Measurements from ENCODE around the gene CAT.

CAT gene

GRCh38 chr11:34501500-34501899 is 62.8 kb downstream of the CAT start:
- no peaks in the 10 kb centered on the region for H3K27me3 ChIP-seq (ENCODE audit: low read depth, low read length)
- no peak overlapping the region for H3K27ac ChIP-seq (ENCODE audit: low read length)
- no peaks in the 10 kb centered on the region for H3K36me3 ChIP-seq (ENCODE audit: control insufficient read depth in 1 of 2, insufficient read depth in 2 of 2, low read length in 2 of 2)
- H3K4me1 ChIP-seq (ENCODE audit: control insufficient read depth in 1 of 2, insufficient read depth in 2 of 2, low read length in 2 of 2) = no peaks in the 10 kb centered on the region
- H3K4me3 ChIP-seq (ENCODE audit: low read depth in 1 of 2, low read length in 2 of 2) = no peak overlapping the region
- H3K9me3 ChIP-seq (ENCODE audit: control insufficient read depth in 1 of 2, low read length in 2 of 2) = no peaks in the 10 kb centered on the region

- H3K27me3 ChIP-seq (ENCODE audit: low read depth, low read length) = no peaks in the 10 kb centered on the region
- no peaks in the 10 kb centered on the region for H3K9me3 ChIP-seq (ENCODE audit: control insufficient read depth in 1 of 2, low read length in 2 of 2)
- no peaks in the 10 kb centered on the region for H3K4me1 ChIP-seq (ENCODE audit: control insufficient read depth in 1 of 2, insufficient read depth in 2 of 2, low read length in 2 of 2)
- no peaks in the 10 kb centered on the region for H3K36me3 ChIP-seq (ENCODE audit: control insufficient read depth in 1 of 2, insufficient read depth in 2 of 2, low read length in 2 of 2)
- no peak overlapping the region for H3K27ac ChIP-seq (ENCODE audit: low read length)
- H3K4me3 ChIP-seq (ENCODE audit: low read depth in 1 of 2, low read length in 2 of 2) = no peak overlapping the region
Observed at GRCh38 chr11:34501949-34502348, 63.2 kb downstream of the CAT start.

GRCh38 chr11:34502949-34503348 is 64.2 kb downstream of the CAT start:
- Histone ChIP-seq H3K27ac (ENCODE audit: low read length) (no peak overlapping the region), H3K27me3 (ENCODE audit: low read depth, low read length) (no peaks in the 10 kb centered on the region), H3K4me1 (ENCODE audit: control insufficient read depth in 1 of 2, insufficient read depth in 2 of 2, low read length in 2 of 2) (no peaks in the 10 kb centered on the region), H3K36me3 (ENCODE audit: control insufficient read depth in 1 of 2, insufficient read depth in 2 of 2, low read length in 2 of 2) (no peaks in the 10 kb centered on the region), H3K9me3 (ENCODE audit: control insufficient read depth in 1 of 2, low read length in 2 of 2) (no peaks in the 10 kb centered on the region), H3K4me3 (ENCODE audit: low read depth in 1 of 2, low read length in 2 of 2) (no peak overlapping the region)

GRCh38 chr11:34505874-34506273 is 67.1 kb downstream of the CAT start:
- no peaks in the 10 kb centered on the region for H3K36me3 ChIP-seq (ENCODE audit: control insufficient read depth in 1 of 2, insufficient read depth in 2 of 2, low read length in 2 of 2)
- H3K27me3 ChIP-seq (ENCODE audit: low read depth, low read length) = no peaks in the 10 kb centered on the region
- no peaks in the 10 kb centered on the region for H3K9me3 ChIP-seq (ENCODE audit: control insufficient read depth in 1 of 2, low read length in 2 of 2)
- H3K27ac ChIP-seq (ENCODE audit: low read length) = no peak overlapping the region
- H3K4me1 ChIP-seq (ENCODE audit: control insufficient read depth in 1 of 2, insufficient read depth in 2 of 2, low read length in 2 of 2) = no peaks in the 10 kb centered on the region
- H3K4me3 ChIP-seq (ENCODE audit: low read depth in 1 of 2, low read length in 2 of 2) = no peak overlapping the region

GRCh38 chr11:34507156-34507555 is 68.4 kb downstream of the CAT start:
- Histone ChIP-seq H3K27me3 (ENCODE audit: low read depth, low read length) (no peaks in the 10 kb centered on the region), H3K9me3 (ENCODE audit: control insufficient read depth in 1 of 2, low read length in 2 of 2) (no peaks in the 10 kb centered on the region), H3K27ac (ENCODE audit: low read length) (no peak overlapping the region), H3K4me1 (ENCODE audit: control insufficient read depth in 1 of 2, insufficient read depth in 2 of 2, low read length in 2 of 2) (no peaks in the 10 kb centered on the region), H3K36me3 (ENCODE audit: control insufficient read depth in 1 of 2, insufficient read depth in 2 of 2, low read length in 2 of 2) (no peaks in the 10 kb centered on the region), H3K4me3 (ENCODE audit: low read depth in 1 of 2, low read length in 2 of 2) (no peak overlapping the region)

DNA sequence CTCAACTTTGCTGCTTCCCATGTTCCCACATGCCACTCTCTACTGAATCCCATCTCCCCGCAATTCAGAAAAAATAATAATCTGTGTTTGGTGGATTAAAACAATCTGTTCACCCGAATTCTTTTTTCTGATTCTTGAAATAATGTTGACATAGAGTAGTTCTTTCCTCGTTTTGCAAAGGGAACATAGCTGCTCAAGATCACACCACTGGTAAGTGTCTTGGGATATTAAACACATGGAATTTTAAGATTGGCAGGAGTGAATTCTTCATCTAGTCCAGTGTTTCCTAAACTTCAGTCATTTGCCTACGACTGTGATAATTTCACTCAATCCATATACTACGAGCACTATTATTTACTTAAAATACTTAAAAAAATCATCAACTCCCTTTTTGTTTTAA is 68.9 kb downstream of the CAT start:
- Histone ChIP-seq H3K36me3 (ENCODE audit: control insufficient read depth in 1 of 2, insufficient read depth in 2 of 2, low read length in 2 of 2) (no peaks in the 10 kb centered on the region), H3K9me3 (ENCODE audit: control insufficient read depth in 1 of 2, low read length in 2 of 2) (no peaks in the 10 kb centered on the region), H3K27me3 (ENCODE audit: low read depth, low read length) (no peaks in the 10 kb centered on the region), H3K4me3 (ENCODE audit: low read depth in 1 of 2, low read length in 2 of 2) (no peak overlapping the region), H3K27ac (ENCODE audit: low read length) (no peak overlapping the region), H3K4me1 (ENCODE audit: control insufficient read depth in 1 of 2, insufficient read depth in 2 of 2, low read length in 2 of 2) (no peaks in the 10 kb centered on the region)

- no peaks in the 10 kb centered on the region for H3K9me3 ChIP-seq (ENCODE audit: control insufficient read depth in 1 of 2, low read length in 2 of 2)
- H3K27me3 ChIP-seq (ENCODE audit: low read depth, low read length) = no peaks in the 10 kb centered on the region
Observed at GRCh38 chr11:34508524-34508923, 69.8 kb downstream of the CAT start.

DNA sequence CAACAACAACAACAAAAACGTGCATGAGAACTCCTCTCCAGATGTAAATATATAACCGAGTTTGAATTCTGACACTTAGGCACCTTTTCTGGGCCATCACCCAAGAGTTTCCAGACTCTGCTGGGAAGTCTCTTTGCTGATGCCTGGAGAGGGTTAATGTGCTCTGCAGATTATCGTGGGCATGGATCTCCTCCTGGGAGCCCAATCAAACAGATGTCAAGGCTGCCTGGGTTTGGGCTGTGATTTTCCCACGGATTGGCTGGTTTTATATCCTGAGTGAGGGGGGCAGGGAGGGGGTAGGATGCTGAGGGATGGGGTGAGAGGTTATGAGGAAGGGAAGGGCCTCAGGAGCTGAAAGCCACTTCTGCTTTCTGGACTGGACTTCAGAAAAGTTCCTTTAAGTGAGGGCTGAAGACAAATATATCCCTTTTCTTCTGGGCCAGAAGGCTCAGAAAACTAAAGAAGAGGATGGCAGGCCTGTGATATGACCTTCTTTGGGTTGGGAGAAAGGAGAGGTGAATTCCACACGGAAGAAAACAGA is 70.7 kb downstream of the CAT start:
- H3K9me3 ChIP-seq (ENCODE audit: control insufficient read depth in 1 of 2, low read length in 2 of 2) = no peaks in the 10 kb centered on the region
- H3K4me3 ChIP-seq (ENCODE audit: low read depth in 1 of 2, low read length in 2 of 2) = no peak overlapping the region
- no peak overlapping the region for H3K27ac ChIP-seq (ENCODE audit: low read length)
- H3K36me3 ChIP-seq (ENCODE audit: control insufficient read depth in 1 of 2, insufficient read depth in 2 of 2, low read length in 2 of 2) = no peaks in the 10 kb centered on the region
- no peaks in the 10 kb centered on the region for H3K27me3 ChIP-seq (ENCODE audit: low read depth, low read length)
- H3K4me1 ChIP-seq (ENCODE audit: control insufficient read depth in 1 of 2, insufficient read depth in 2 of 2, low read length in 2 of 2) = no peaks in the 10 kb centered on the region

More at GRCh38 chr11:34508524-34508923, 69.8 kb downstream of the CAT start:
- Histone ChIP-seq H3K4me1 (ENCODE audit: control insufficient read depth in 1 of 2, insufficient read depth in 2 of 2, low read length in 2 of 2) (no peaks in the 10 kb centered on the region), H3K36me3 (ENCODE audit: control insufficient read depth in 1 of 2, insufficient read depth in 2 of 2, low read length in 2 of 2) (no peaks in the 10 kb centered on the region), H3K27ac (ENCODE audit: low read length) (no peak overlapping the region), H3K4me3 (ENCODE audit: low read depth in 1 of 2, low read length in 2 of 2) (no peak overlapping the region)

DNA sequence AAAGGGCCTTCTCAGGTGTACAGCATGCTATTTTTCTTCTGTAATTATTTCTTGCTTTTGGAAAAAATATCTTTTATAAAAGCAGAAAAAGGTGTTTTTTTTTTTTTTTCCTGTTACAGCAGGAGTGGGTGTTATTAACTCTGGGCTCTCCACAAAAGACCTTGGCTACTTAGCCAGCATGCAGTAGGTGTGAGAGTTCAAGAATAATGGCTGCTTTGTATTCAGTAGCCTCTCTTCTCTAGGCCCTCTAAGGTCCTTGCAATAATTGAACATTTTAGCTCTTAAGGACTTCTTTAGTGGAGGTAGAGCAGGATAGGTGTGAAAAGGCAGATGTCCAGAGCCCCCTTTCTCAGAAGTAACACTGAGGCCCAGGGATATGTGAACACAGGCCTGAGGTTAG is 71.5 kb downstream of the CAT start:
- no peaks in the 10 kb centered on the region for H3K36me3 ChIP-seq (ENCODE audit: control insufficient read depth in 1 of 2, insufficient read depth in 2 of 2, low read length in 2 of 2)
- no peaks in the 10 kb centered on the region for H3K4me1 ChIP-seq (ENCODE audit: control insufficient read depth in 1 of 2, insufficient read depth in 2 of 2, low read length in 2 of 2)
- H3K27me3 ChIP-seq (ENCODE audit: low read depth, low read length) = no peaks in the 10 kb centered on the region

DNA sequence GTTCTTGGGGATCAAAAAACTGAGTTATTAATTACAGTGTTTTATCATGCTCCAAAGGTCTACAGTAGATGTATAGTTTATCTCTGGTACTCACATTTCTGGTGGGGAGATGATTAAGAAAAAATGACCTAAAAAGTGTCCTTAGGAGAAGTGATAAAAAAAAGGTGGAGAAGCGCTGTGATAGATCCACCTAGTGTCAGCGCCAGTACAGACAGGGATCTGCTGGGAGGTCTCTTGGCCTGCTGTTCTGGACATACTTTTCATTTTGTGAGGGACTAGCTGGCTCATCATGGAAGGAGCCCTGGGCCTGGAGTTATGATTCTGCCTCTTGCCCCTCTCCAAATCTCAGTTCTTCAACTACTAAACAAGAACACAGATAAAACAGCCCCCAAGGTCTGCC is 71.9 kb downstream of the CAT start:
- Histone ChIP-seq H3K4me3 (ENCODE audit: low read depth in 1 of 2, low read length in 2 of 2) (no peak overlapping the region), H3K36me3 (ENCODE audit: control insufficient read depth in 1 of 2, insufficient read depth in 2 of 2, low read length in 2 of 2) (no peaks in the 10 kb centered on the region), H3K27me3 (ENCODE audit: low read depth, low read length) (no peaks in the 10 kb centered on the region), H3K27ac (ENCODE audit: low read length) (no peak overlapping the region), H3K4me1 (ENCODE audit: control insufficient read depth in 1 of 2, insufficient read depth in 2 of 2, low read length in 2 of 2) (no peaks in the 10 kb centered on the region), H3K9me3 (ENCODE audit: control insufficient read depth in 1 of 2, low read length in 2 of 2) (no peaks in the 10 kb centered on the region)

More for the DNA sequence above, 71.5 kb downstream of the CAT start:
- Histone ChIP-seq H3K4me3 (ENCODE audit: low read depth in 1 of 2, low read length in 2 of 2) (no peak overlapping the region), H3K27ac (ENCODE audit: low read length) (no peak overlapping the region), H3K9me3 (ENCODE audit: control insufficient read depth in 1 of 2, low read length in 2 of 2) (no peaks in the 10 kb centered on the region)

- H3K27ac ChIP-seq (ENCODE audit: low read length) = no peak overlapping the region
Observed at GRCh38 chr11:34512840-34513681, 74.3 kb downstream of the CAT start.

More at GRCh38 chr11:34512840-34513681, 74.3 kb downstream of the CAT start:
- Histone ChIP-seq H3K27me3 (ENCODE audit: low read depth, low read length) (no peaks in the 10 kb centered on the region), H3K36me3 (ENCODE audit: control insufficient read depth in 1 of 2, insufficient read depth in 2 of 2, low read length in 2 of 2) (no peaks in the 10 kb centered on the region), H3K4me1 (ENCODE audit: control insufficient read depth in 1 of 2, insufficient read depth in 2 of 2, low read length in 2 of 2) (no peaks in the 10 kb centered on the region), H3K4me3 (ENCODE audit: low read depth in 1 of 2, low read length in 2 of 2) (no peak overlapping the region), H3K9me3 (ENCODE audit: control insufficient read depth in 1 of 2, low read length in 2 of 2) (no peaks in the 10 kb centered on the region)

All from muscle layer of duodenum (tissue), 2 donors.